CD1c-positive myeloid dendritic cell (primary cell): Measurements from ENCODE around the gene RBM19.
"Not testable (repeated sequence)": the region's sequence is repeated elsewhere in the genome, so short reads cannot be mapped to it uniquely, and the experiment has no call there.

Experiments used
- DNase-seq: peaks from one replicate; pipeline ENCODE4 v3.0.0-alpha.2; 2016; ENCODE audit errors: extremely low spot score

RBM19 gene

GRCh38 chr12:113833422-113833821 is 132.7 kb downstream of the RBM19 start:
- DNase-seq: no peak

- DNase-seq: no peak
Observed at GRCh38 chr12:113831476-113831875, 134.6 kb downstream of the RBM19 start.

GRCh38 chr12:113831016-113831415 is 135.1 kb downstream of the RBM19 start:
- DNase-seq: no peak

- DNase-seq: no peak
Observed at GRCh38 chr12:113829212-113829611, 136.9 kb downstream of the RBM19 start.

GRCh38 chr12:113827539-113828114 is 138.5 kb downstream of the RBM19 start:
- no peak for DNase-seq

- no peak for DNase-seq
Observed at GRCh38 chr12:113826805-113827538, 139.2 kb downstream of the RBM19 start.

- no peak for DNase-seq
Observed at GRCh38 chr12:113825705-113826104, 140.4 kb downstream of the RBM19 start.

- no peak for DNase-seq
Observed at GRCh38 chr12:113823816-113824215, 142.3 kb downstream of the RBM19 start.

- no peak for DNase-seq
Observed at GRCh38 chr12:113823016-113823415, 143.1 kb downstream of the RBM19 start.

GRCh38 chr12:113820842-113821241 is 145.3 kb downstream of the RBM19 start:
- DNase-seq: no peak

- DNase-seq: no peak
Observed at GRCh38 chr12:113820309-113820708, 145.8 kb downstream of the RBM19 start.

- no peak for DNase-seq
Observed at GRCh38 chr12:113819495-113819894, 146.6 kb downstream of the RBM19 start.

GRCh38 chr12:113818833-113819232 is 147.3 kb downstream of the RBM19 start:
- no peak for DNase-seq

- no peak for DNase-seq
Observed at GRCh38 chr12:113818283-113818682, 147.8 kb downstream of the RBM19 start.

GRCh38 chr12:113816866-113817265 is 149.3 kb downstream of the RBM19 start:
- no peak for DNase-seq

- DNase-seq: no peak
Observed at GRCh38 chr12:113815031-113815430, 151.1 kb downstream of the RBM19 start.

GRCh38 chr12:113813229-113813541 is 152.9 kb downstream of the RBM19 start:
- DNase-seq: no peak

- no peak for DNase-seq
Observed at GRCh38 chr12:113812411-113813228, 153.5 kb downstream of the RBM19 start.

GRCh38 chr12:113809462-113810220 is 156.5 kb downstream of the RBM19 start:
- not testable (repeated sequence) for DNase-seq

GRCh38 chr12:113808095-113808951 is 157.8 kb downstream of the RBM19 start:
- no peak for DNase-seq

GRCh38 chr12:113805673-113806072 is 160.5 kb downstream of the RBM19 start:
- no peak for DNase-seq
